Keratinocyte (primary cell): ENCODE data around the gene MGRN1. TPM values are rescaled to one million over a fixed set of nuclear protein-coding genes. Genes with fewer than 3 reads are reported as not detected.

Source experiments
- DNase-seq: peaks from one replicate; pipeline ENCODE4 v3.0.0-alpha.2; 2011; ENCODE audit warnings: low read depth, missing footprints, low spot score
- FAIRE-seq: peaks from 2 replicates; lab custom pipeline; 2011; peaks lifted over from hg19 to GRCh38; lab: Jason Lieb, UNC
- H2AFZ ChIP-seq: 2 replicates; pipeline ENCODE4 v1.6.0; 2012; ENCODE audit warnings: low read length, control low read depth, inconsistent platforms; ENCODE audit not compliant: control insufficient read depth
- H3K27ac ChIP-seq: 2 replicates; pipeline ENCODE4 v1.5.1; 2011; ENCODE audit warnings: low read length; ENCODE audit not compliant: control insufficient read depth, insufficient read depth
- H3K27me3 ChIP-seq: 3 replicates; pipeline ENCODE4 v1.6.0; 2011; ENCODE audit warnings: low read length; ENCODE audit not compliant: control insufficient read depth, insufficient read depth; ENCODE audit errors: extremely low read depth
- H3K36me3 ChIP-seq, 2 experiments: 2 replicates in 1 of 2; 3 replicates in 1 of 2; pipeline ENCODE4 v1.5.1; 2011; ENCODE audit warnings: low read length in 2 of 2, mild to moderate bottlenecking in 1 of 2; ENCODE audit not compliant: control insufficient read depth in 2 of 2, insufficient read depth in 2 of 2; ENCODE audit errors: extremely low read depth in 1 of 2
- H3K4me1 ChIP-seq: 3 replicates; pipeline ENCODE4 v1.5.1; 2011; ENCODE audit warnings: low read length; ENCODE audit not compliant: control insufficient read depth, insufficient read depth; ENCODE audit errors: extremely low read depth
- H3K4me2 ChIP-seq: 3 replicates; pipeline ENCODE4 v1.6.0; 2011; ENCODE audit warnings: low read depth, low read length; ENCODE audit not compliant: control insufficient read depth, insufficient read depth; ENCODE audit errors: extremely low read depth
- H3K4me3 ChIP-seq, 3 experiments: fragments of 200-600 bp in 1 of 3; sonication (generic) in 1 of 3; 2 replicates in 2 of 3; 3 replicates in 1 of 3; pipeline ENCODE4 v1.5.1; 2011 to 2016; ENCODE audit warnings: low read length in 3 of 3, mild to moderate bottlenecking in 3 of 3, control low read depth in 2 of 3, inconsistent platforms in 1 of 3, low read depth in 1 of 3, mixed read lengths in 1 of 3, mixed run types in 1 of 3, moderate library complexity in 1 of 3; ENCODE audit not compliant: control insufficient read depth in 2 of 3, insufficient read depth in 2 of 3; ENCODE audit errors: extremely low read depth in 1 of 3
- H3K79me2 ChIP-seq: 2 replicates; pipeline ENCODE4 v1.6.0; 2012; ENCODE audit warnings: low read length; ENCODE audit not compliant: control insufficient read depth, insufficient read depth
- H3K9ac ChIP-seq: 3 replicates; pipeline ENCODE4 v1.6.0; 2011; ENCODE audit warnings: low read length; ENCODE audit not compliant: control insufficient read depth, insufficient read depth; ENCODE audit errors: extremely low read depth
- H3K9me1 ChIP-seq: 3 replicates; pipeline ENCODE4 v1.6.0; 2011; ENCODE audit warnings: low read length; ENCODE audit not compliant: control insufficient read depth, insufficient read depth; ENCODE audit errors: extremely low read depth
- H3K9me3 ChIP-seq: 2 replicates; pipeline ENCODE4 v1.5.1; 2012; ENCODE audit warnings: low read depth, low read length; ENCODE audit not compliant: control insufficient read depth
- H4K20me1 ChIP-seq: 3 replicates; pipeline ENCODE4 v1.6.0; 2011; ENCODE audit warnings: low read length; ENCODE audit not compliant: control insufficient read depth, insufficient read depth; ENCODE audit errors: extremely low read depth
- CTCF ChIP-seq, 3 experiments: IDR thresholded peaks in 1 of 3; conservative IDR thresholded peaks in 1 of 3; optimal IDR thresholded peaks in 1 of 3; 2 replicates in 2 of 3; 3 replicates in 1 of 3; pipeline versions ENCODE3 to v1.5.1; 2011; ENCODE audit warnings: low read length in 3 of 3, mild to moderate bottlenecking in 3 of 3, moderate library complexity in 2 of 3, control low read depth in 1 of 3, inconsistent platforms in 1 of 3; ENCODE audit not compliant: insufficient read depth in 2 of 3; ENCODE audit errors: extremely low read depth in 1 of 3
- EZH2 ChIP-seq: IDR thresholded peaks from one replicate; pipeline ENCODE4 v1.6.1; 2012; ENCODE audit warnings: inconsistent platforms, mild to moderate bottlenecking, low read length, moderate library complexity
- dilution Hi-C: fragments of 300-500 bp; cut with MboI; formaldehyde crosslinking; loops from one replicate; pipeline ENCODE4 v1.7.0; 2020; ENCODE audit warnings: low sequenced_read_pairs; ENCODE audit not compliant: extremely low pct_ligation_motif_present
- polyA plus RNA-seq, 5 experiments: library from polyadenylated mRNA; depleted of rRNA in 3 of 5; stranded (reverse) in 3 of 5; stranded (forward) in 1 of 5; unstranded in 1 of 5; fragments of >200 nt; gene quantifications; 1 replicate in 1 of 5; 2 replicates in 3 of 5; 3 replicates in 1 of 5; pipeline versions ENCODE4 v1.2.1 to v1.2.3, GENCODE V29; 2011 to 2012; ENCODE audit warnings: missing spikeins in 2 of 5, low read depth in 1 of 5, low replicate concordance in 1 of 5

Gene MGRN1
- polyA plus RNA-seq, 1 donor (not counting 4 experiments of a cell fraction or from before 2014, with no cell fraction given), result 1.9 TPM

- Histone ChIP-seq H3K9me3 (no peaks in the 10 kb centered on the region), H3K4me1 (peaks cover 12% of the 10 kb centered on the region), H3K27me3 (no peaks in the 10 kb centered on the region), H3K36me3 (peaks cover 6 to 32% of the 10 kb centered on the region in 2 experiments), H4K20me1 (no peaks in the 10 kb centered on the region), H3K4me3 (no peak overlapping the region), H2AFZ (no peak overlapping the region), H3K9me1 (no peaks in the 10 kb centered on the region), H3K9ac (no peak overlapping the region), H3K79me2 (no peaks in the 10 kb centered on the region), H3K4me2 (no peak overlapping the region), H3K27ac (no peak overlapping the region)
- FAIRE-seq, result no peak
- no peak for DNase-seq
- no peak for TF ChIP-seq EZH2
- no peak for TF ChIP-seq CTCF (optimal IDR thresholded peaks at IDR 0.05 in 1 of 3, IDR thresholded peaks at IDR 0.05 in 1 of 3, conservative IDR thresholded peaks at IDR 0.05 in 1 of 3; ENCODE audit: extremely low read depth in 1 of 3, insufficient read depth in 2 of 3, low read length in 3 of 3)
- dilution Hi-C loops, result no loop called here
These were observed 63.5 kb downstream of the MGRN1 start for GRCh38 chr16:4687946-4688673.

- H3K9me3 ChIP-seq, result no peaks in the 10 kb centered on the region
- peaks cover 6 to 32% of the 10 kb centered on the region in 2 experiments for H3K36me3 ChIP-seq
- H4K20me1 ChIP-seq, result no peaks in the 10 kb centered on the region
- H3K27ac ChIP-seq, result no peak overlapping the region
- no peak overlapping the region for H3K4me3 ChIP-seq
- no peak overlapping the region for H3K4me2 ChIP-seq
- TF ChIP-seq EZH2 (no peak), CTCF (optimal IDR thresholded peaks at IDR 0.05 in 1 of 3, IDR thresholded peaks at IDR 0.05 in 1 of 3, conservative IDR thresholded peaks at IDR 0.05 in 1 of 3; ENCODE audit: extremely low read depth in 1 of 3, insufficient read depth in 2 of 3, low read length in 3 of 3) (no peak)
- DNase-seq (no peak), FAIRE-seq (no peak)
- no peak overlapping the region for H2AFZ ChIP-seq
- H3K4me1 ChIP-seq, result peaks cover 12% of the 10 kb centered on the region
- dilution Hi-C loops, result no loop called here
- H3K9me1 ChIP-seq, result no peaks in the 10 kb centered on the region
- H3K79me2 ChIP-seq, result no peaks in the 10 kb centered on the region
- H3K9ac ChIP-seq, result no peak overlapping the region
- no peaks in the 10 kb centered on the region for H3K27me3 ChIP-seq
These were observed 64.0 kb downstream of the MGRN1 start for GRCh38 chr16:4688674-4689045.
